ENCODE data around the gene HMCN2.

HMCN2 gene

GRCh38 chr9:130382636-130383349 is 117.2 kb downstream of the HMCN2 start:
- TF ChIP-seq ZFX (IDR thresholded peaks at IDR 0.05): no peak
- no peak for TF ChIP-seq CTCF (conservative IDR thresholded peaks at IDR 0.05)
- H3K27ac ChIP-seq: no peak overlapping the region

- H3K27ac ChIP-seq: no peak overlapping the region
- TF ChIP-seq CTCF (conservative IDR thresholded peaks at IDR 0.05) (no peak), ZFX (IDR thresholded peaks at IDR 0.05) (no peak)
Measured at GRCh38 chr9:130383350-130383715, 117.8 kb downstream of the HMCN2 start.

- no peak overlapping the region for H3K27ac ChIP-seq
- TF ChIP-seq ZFX (IDR thresholded peaks at IDR 0.05) (no peak), CTCF (conservative IDR thresholded peaks at IDR 0.05) (no peak)
Measured at GRCh38 chr9:130383979-130384676, 118.6 kb downstream of the HMCN2 start.

GRCh38 chr9:130385257-130385656 is 119.7 kb downstream of the HMCN2 start:
- no peak for TF ChIP-seq ZFX (IDR thresholded peaks at IDR 0.05)
- TF ChIP-seq CTCF (conservative IDR thresholded peaks at IDR 0.05): no peak
- H3K27ac ChIP-seq: no peak overlapping the region

- no peak overlapping the region for H3K27ac ChIP-seq
- TF ChIP-seq ZFX (IDR thresholded peaks at IDR 0.05): no peak
- TF ChIP-seq CTCF (conservative IDR thresholded peaks at IDR 0.05): no peak
Measured at GRCh38 chr9:130387398-130387797, 121.8 kb downstream of the HMCN2 start.

GRCh38 chr9:130387905-130388304 is 122.3 kb downstream of the HMCN2 start:
- no peak for TF ChIP-seq ZFX (IDR thresholded peaks at IDR 0.05)
- no peak for TF ChIP-seq CTCF (conservative IDR thresholded peaks at IDR 0.05)
- H3K27ac ChIP-seq: no peak overlapping the region

- no peak overlapping the region for H3K27ac ChIP-seq
- TF ChIP-seq ZFX (IDR thresholded peaks at IDR 0.05) (no peak), CTCF (conservative IDR thresholded peaks at IDR 0.05) (no peak)
Measured at GRCh38 chr9:130390390-130390789, 124.8 kb downstream of the HMCN2 start.
